Mesenchymal stem cell (in vitro differentiated cells and primary cell): ENCODE measurements around the gene MAML1.

Source experiments
- DNase-seq: peaks from one replicate; pipeline ENCODE4 v3.0.0-alpha.2; 2013
- H2AFZ ChIP-seq: one replicate; pipeline ENCODE4 v1.6.1; 2013; ENCODE audit warnings: low read depth, mild to moderate bottlenecking, control low read depth, inconsistent platforms, low read length, moderate library complexity
- H2AK5ac ChIP-seq: 2 replicates; pipeline ENCODE4 v1.6.1; 2013; ENCODE audit warnings: low read length, moderate library complexity, mild to moderate bottlenecking, inconsistent platforms; ENCODE audit not compliant: severe bottlenecking
- H2BK120ac ChIP-seq: one replicate; pipeline ENCODE4 v1.6.1; 2013; ENCODE audit warnings: low read depth, mild to moderate bottlenecking, inconsistent platforms, low read length, moderate library complexity
- H2BK12ac ChIP-seq, 2 experiments: one replicate each; pipeline ENCODE4 v1.6.1; 2013; ENCODE audit warnings: inconsistent platforms in 2 of 2, low read length in 2 of 2, mild to moderate bottlenecking in 2 of 2, moderate library complexity in 2 of 2, control low read depth in 1 of 2
- H2BK15ac ChIP-seq: one replicate; pipeline ENCODE4 v1.6.1; 2013; ENCODE audit warnings: mild to moderate bottlenecking, low read depth, inconsistent platforms; ENCODE audit not compliant: poor library complexity, severe bottlenecking
- H2BK5ac ChIP-seq: 2 replicates; pipeline ENCODE4 v1.6.1; 2013; ENCODE audit warnings: low read depth, mild to moderate bottlenecking, low read length, control low read depth, inconsistent platforms; ENCODE audit not compliant: poor library complexity, severe bottlenecking
- H3K14ac ChIP-seq, 2 experiments: one replicate each; pipeline ENCODE4 v1.6.1; 2013; ENCODE audit warnings: inconsistent platforms in 2 of 2, low read length in 2 of 2, control low read depth in 1 of 2, mild to moderate bottlenecking in 1 of 2, moderate library complexity in 1 of 2
- H3K18ac ChIP-seq, 2 experiments: one replicate each; pipeline ENCODE4 v1.6.1; 2013; ENCODE audit warnings: inconsistent platforms in 2 of 2, low read length in 2 of 2, control low read depth in 1 of 2, low read depth in 1 of 2, mild to moderate bottlenecking in 1 of 2
- H3K23ac ChIP-seq, 2 experiments: one replicate each; pipeline ENCODE4 v1.6.1; 2013; ENCODE audit warnings: inconsistent platforms in 2 of 2, low read length in 2 of 2, mild to moderate bottlenecking in 2 of 2, moderate library complexity in 2 of 2, control low read depth in 1 of 2
- H3K27ac ChIP-seq: 2 replicates; pipeline ENCODE4 v1.5.1; 2013; ENCODE audit warnings: mild to moderate bottlenecking, moderate library complexity, low read length, control low read depth, inconsistent platforms; ENCODE audit not compliant: poor library complexity, severe bottlenecking
- H3K27me3 ChIP-seq, 2 experiments: 2 replicates each; pipeline versions ENCODE4 v1.6.1 to v1.7.0; 2013; ENCODE audit warnings: low read length in 2 of 2, mild to moderate bottlenecking in 2 of 2, moderate library complexity in 2 of 2, control low read depth in 1 of 2, inconsistent platforms in 1 of 2; ENCODE audit not compliant: control insufficient read depth in 1 of 2, insufficient read depth in 1 of 2
- H3K36me3 ChIP-seq, 2 experiments: 2 replicates each; pipeline versions ENCODE4 v1.6.1 to v1.7.0; 2013; ENCODE audit warnings: low read length in 2 of 2, control low read depth in 1 of 2, inconsistent platforms in 1 of 2, low read depth in 1 of 2, mild to moderate bottlenecking in 1 of 2; ENCODE audit not compliant: insufficient read depth in 2 of 2, control insufficient read depth in 1 of 2
- H3K4ac ChIP-seq, 2 experiments: one replicate each; pipeline ENCODE4 v1.6.1; 2013; ENCODE audit warnings: inconsistent platforms in 2 of 2, low read length in 2 of 2, mild to moderate bottlenecking in 2 of 2, moderate library complexity in 2 of 2, control low read depth in 1 of 2, low read depth in 1 of 2
- H3K4me1 ChIP-seq: 2 replicates; pipeline ENCODE4 v1.6.1; 2013; ENCODE audit warnings: low read depth, low read length, control low read depth; ENCODE audit not compliant: control insufficient read depth, insufficient read depth
- H3K4me2 ChIP-seq: 2 replicates; pipeline ENCODE4 v1.6.1; 2013; ENCODE audit warnings: low read length, mild to moderate bottlenecking, inconsistent platforms; ENCODE audit not compliant: poor library complexity, severe bottlenecking
- H3K4me3 ChIP-seq, 2 experiments: 2 replicates each; pipeline versions ENCODE4 v1.5.1 to v1.7.0; 2013; ENCODE audit warnings: low read length in 2 of 2, mild to moderate bottlenecking in 2 of 2, control low read depth in 1 of 2, low read depth in 1 of 2; ENCODE audit not compliant: insufficient read depth in 1 of 2
- H3K79me1 ChIP-seq: replicated peaks from 2 replicates; pipeline ENCODE4 v1.6.1; 2013; ENCODE audit warnings: mild to moderate bottlenecking, control low read depth, low read length, inconsistent platforms; ENCODE audit not compliant: poor library complexity, severe bottlenecking
- H3K9ac ChIP-seq: 2 replicates; pipeline ENCODE4 v1.7.0; 2013; ENCODE audit warnings: mild to moderate bottlenecking, low read length, moderate library complexity
- H3K9me3 ChIP-seq: 2 replicates; pipeline ENCODE4 v1.7.0; 2013; ENCODE audit warnings: mild to moderate bottlenecking, low read length; ENCODE audit not compliant: control insufficient read depth
- H4K8ac ChIP-seq: one replicate; pipeline ENCODE4 v1.6.1; 2013; ENCODE audit warnings: inconsistent platforms, mild to moderate bottlenecking, low read length, moderate library complexity
- H4K91ac ChIP-seq: one replicate; pipeline ENCODE4 v1.6.1; 2013; ENCODE audit warnings: mild to moderate bottlenecking, low read length, inconsistent platforms
- WGBS: methylation state at CpG from one replicate; pipeline ENCODE4 v1.1.7; 2013; ENCODE audit warnings: mixed read lengths; 5-methylcytosine and 5-hydroxymethylcytosine counted together

Gene MAML1

GRCh38 chr5:179698935-179699615 lies 33.5 kb upstream of the MAML1 start, which contains the start of gene CANX:
CANX (plus strand) TSS chr5:179698967; CDS start chr5:179705682, 6,715 bp downstream.
- peak within 1 kb of the TSS; percentile 90 to 91 for H3K4me3 ChIP-seq
- peak within 1 kb of the TSS; percentile 97 to 99 for H3K18ac ChIP-seq
- H3K27me3 ChIP-seq, result no peaks in the 10 kb centered on the region
- H3K23ac ChIP-seq, result peak within 1 kb of the TSS in 1 of 2 experiments; percentile 34
- H2AFZ ChIP-seq, result peak within 1 kb of the TSS; percentile 91
- H2BK5ac ChIP-seq, result peak within 1 kb of the TSS; percentile 86
- peak within 1 kb of the TSS; percentile 100 for H4K8ac ChIP-seq
- H3K14ac ChIP-seq, result peak within 1 kb of the TSS; percentile 76 to 94
- peaks cover 16 to 22% of the 10 kb centered on the region in 2 experiments for H3K36me3 ChIP-seq
- H3K27ac ChIP-seq, result peak within 1 kb of the TSS; percentile 97
- WGBS, result under 1% methylated on average over 47 of the region's 58 CpGs
- peaks cover 5% of the 10 kb centered on the region for H3K4me1 ChIP-seq
- peak within 1 kb of the TSS; percentile 82 for H3K4me2 ChIP-seq
- no peak for DNase-seq
- peak within 1 kb of the TSS; percentile 99 to 100 for H3K4ac ChIP-seq
- peaks cover 3% of the 10 kb centered on the region for H3K79me1 ChIP-seq
- H2BK12ac ChIP-seq, result peak within 1 kb of the TSS in 1 of 2 experiments; percentile 37
- H4K91ac ChIP-seq, result peak within 1 kb of the TSS; percentile 98
- H3K9ac ChIP-seq, result peak within 1 kb of the TSS; percentile 97
- peak within 1 kb of the TSS; percentile 94 for H2AK5ac ChIP-seq
- H2BK120ac ChIP-seq, result peak within 1 kb of the TSS; percentile 94
- H2BK15ac ChIP-seq, result peak within 1 kb of the TSS; percentile 86
- no peaks in the 10 kb centered on the region for H3K9me3 ChIP-seq

GRCh38 chr5:179699616-179700237 lies 32.9 kb upstream of the MAML1 start:
- 15% methylated on average over 18 of the region's 19 CpGs for WGBS
- peak overlapping the region; percentile 78 for H4K91ac ChIP-seq
- DNase-seq, result peak; percentile 53

DNA sequence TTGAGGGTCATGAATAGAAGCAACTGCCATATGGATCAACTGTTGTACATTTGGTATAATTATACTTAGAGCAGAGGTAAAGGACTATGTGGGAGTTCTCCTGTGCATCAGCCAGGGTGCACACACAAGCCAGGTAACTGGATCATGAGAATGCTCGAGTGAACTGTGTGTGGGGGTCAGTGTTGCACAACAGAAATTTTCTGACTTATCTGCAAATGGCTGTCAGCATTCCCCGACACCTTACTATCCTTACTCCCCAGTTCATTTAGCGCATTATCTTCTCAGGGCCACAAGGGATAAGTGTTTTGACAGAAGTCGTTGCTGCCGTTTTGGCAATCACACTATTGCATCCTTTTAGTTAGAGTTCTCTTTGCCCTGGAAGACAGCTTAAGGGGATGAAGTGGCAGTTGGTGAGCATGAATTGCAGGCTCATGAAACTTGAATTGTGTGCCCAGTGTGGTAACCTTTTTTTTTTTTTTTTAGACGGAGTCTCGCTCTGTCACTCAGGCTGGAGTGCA lies 32.2 kb upstream of the MAML1 start:
- DNase-seq, result peak; percentile 33
- peaks cover 5% of the 10 kb centered on the region for H3K4me1 ChIP-seq
- no peak overlapping the region for H2AK5ac ChIP-seq
- H2BK15ac ChIP-seq, result no peak overlapping the region
- no peak overlapping the region for H3K18ac ChIP-seq
- H3K9ac ChIP-seq, result peak overlapping the region; percentile 97
- peaks cover 3% of the 10 kb centered on the region for H3K79me1 ChIP-seq
- H3K4me3 ChIP-seq, result peak overlapping the region in 1 of 2 experiments; percentile 87
- peaks cover 24 to 31% of the 10 kb centered on the region in 2 experiments for H3K36me3 ChIP-seq
- no peaks in the 10 kb centered on the region for H3K27me3 ChIP-seq
- H2BK5ac ChIP-seq, result no peak overlapping the region
- no peak overlapping the region for H2BK12ac ChIP-seq
- no peak overlapping the region for H2AFZ ChIP-seq
- H2BK120ac ChIP-seq, result no peak overlapping the region
- no peak overlapping the region for H4K91ac ChIP-seq
- no peaks in the 10 kb centered on the region for H3K9me3 ChIP-seq
- H3K4ac ChIP-seq, result no peak overlapping the region
- WGBS, result 68% methylated on average over 5 of the region's 7 CpGs
- H3K14ac ChIP-seq, result no peak overlapping the region
- H4K8ac ChIP-seq, result no peak overlapping the region
- H3K27ac ChIP-seq, result no peak overlapping the region
- peak overlapping the region; percentile 35 for H3K4me2 ChIP-seq
- H3K23ac ChIP-seq, result no peak overlapping the region

More at GRCh38 chr5:179699616-179700237, 32.9 kb upstream of the MAML1 start:
- no peak overlapping the region for H3K23ac ChIP-seq
- peak overlapping the region; percentile 82 for H3K4me2 ChIP-seq
- no peaks in the 10 kb centered on the region for H3K27me3 ChIP-seq
- H3K18ac ChIP-seq, result peak overlapping the region in 1 of 2 experiments; percentile 99
- peak overlapping the region; percentile 99 to 100 for H3K4ac ChIP-seq
- no peak overlapping the region for H2BK120ac ChIP-seq
- H3K4me1 ChIP-seq, result peaks cover 5% of the 10 kb centered on the region
- peak overlapping the region in 1 of 2 experiments; percentile 57 for H3K14ac ChIP-seq
- peak overlapping the region; percentile 72 for H3K27ac ChIP-seq
- no peak overlapping the region for H2BK15ac ChIP-seq
- H2AK5ac ChIP-seq, result peak overlapping the region; percentile 86
- peak overlapping the region; percentile 97 for H3K9ac ChIP-seq
- no peak overlapping the region for H2BK12ac ChIP-seq
- H2AFZ ChIP-seq, result no peak overlapping the region
- H2BK5ac ChIP-seq, result no peak overlapping the region
- peak overlapping the region; percentile 100 for H4K8ac ChIP-seq
- H3K4me3 ChIP-seq, result peak overlapping the region; percentile 87 to 90
- peaks cover 3% of the 10 kb centered on the region for H3K79me1 ChIP-seq
- H3K36me3 ChIP-seq, result peaks cover 21 to 25% of the 10 kb centered on the region in 2 experiments
- no peaks in the 10 kb centered on the region for H3K9me3 ChIP-seq

DNA sequence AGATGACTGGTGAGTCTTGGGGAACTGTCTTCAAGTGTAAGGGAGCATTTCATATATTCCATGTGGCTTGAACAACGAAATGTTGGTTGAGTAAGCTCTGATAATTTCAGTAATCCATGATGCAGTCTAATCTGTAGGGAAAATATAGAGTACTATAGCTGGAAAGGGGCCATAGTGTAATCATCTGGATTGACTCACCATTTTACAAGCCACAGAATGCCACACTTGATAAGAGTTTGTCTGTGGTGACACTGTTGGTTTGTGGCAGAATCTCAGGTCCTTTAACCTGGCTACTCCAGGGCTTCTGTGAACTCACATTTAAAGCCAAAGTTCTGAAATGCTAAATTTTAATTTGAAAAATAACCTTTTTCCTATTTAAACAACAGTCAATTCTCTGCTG lies 16.3 kb upstream of the MAML1 start:
- Histone ChIP-seq H4K8ac (no peak overlapping the region), H3K4me2 (no peak overlapping the region), H3K4ac (no peak overlapping the region), H3K14ac (no peak overlapping the region), H3K27me3 (no peaks in the 10 kb centered on the region), H3K9ac (no peak overlapping the region), H3K23ac (no peak overlapping the region), H2BK12ac (no peak overlapping the region), H3K4me1 (no peaks in the 10 kb centered on the region), H2BK5ac (no peak overlapping the region), H3K18ac (no peak overlapping the region), H2AFZ (no peak overlapping the region), H2AK5ac (no peak overlapping the region), H2BK120ac (no peak overlapping the region), H3K79me1 (peaks cover 15% of the 10 kb centered on the region), H4K91ac (no peak overlapping the region), H3K4me3 (no peak overlapping the region), H3K36me3 (peaks cover 68 to 89% of the 10 kb centered on the region in 2 experiments), H2BK15ac (no peak overlapping the region), H3K9me3 (no peaks in the 10 kb centered on the region), H3K27ac (no peak overlapping the region)
- no peak for DNase-seq
- 93% methylated on average over 1 of the region's 1 CpG for WGBS
